IMR-90 (cell line): ENCODE measurements around the gene H3-3A. TPM values are rescaled to one million over a fixed set of nuclear protein-coding genes. Genes with fewer than 3 reads are reported as not detected.
"Not testable (repeated sequence)": the region's sequence is repeated elsewhere in the genome, so short reads cannot be mapped to it uniquely, and the experiment has no call there.

Experiments used
- ATAC-seq: fragments of 200-7000 bp; cut with Tn5 transposase; 2 replicates; pipeline ENCODE4 v1.9.1; 2020; ENCODE audit warnings: low read depth, mild to moderate bottlenecking, moderate library complexity
- BruUV-seq: library from RNA; stranded (reverse); fragments of 400-500 nt; replicated peaks from 2 replicates; lab custom pipeline; 2021; lab: Mats Ljungman, UMichigan
- CTCF ChIA-PET: fragments of 300-600 bp; formaldehyde crosslinking; extraction: SDS; loops from one replicate; lab custom pipeline; 2021; ENCODE audit warnings: antibody characterized with exemption; lab: Yijun Ruan, JAX
- POLR2A ChIA-PET: fragments of 300-600 bp; sonication (Branson Sonifier 250); formaldehyde crosslinking; loops from one replicate; lab custom pipeline; 2022; ENCODE audit warnings: antibody characterized with exemption; ENCODE audit not compliant: unreplicated experiment; lab: Charles Lee
- DNase-seq: peaks from one replicate; pipeline ENCODE4 v3.0.0; 2013
- H2AFZ ChIP-seq: replicated peaks from 2 replicates; pipeline ENCODE3; 2013; ENCODE audit warnings: low read length, mild to moderate bottlenecking; ENCODE audit not compliant: poor library complexity
- H2AK5ac ChIP-seq: 2 replicates; pipeline ENCODE4 v1.6.1; 2013; ENCODE audit warnings: low read depth, low read length, inconsistent platforms
- H2AK9ac ChIP-seq: replicated peaks from 2 replicates; pipeline ENCODE3; 2013; ENCODE audit warnings: mild to moderate bottlenecking, low read depth, low read length, moderate library complexity; ENCODE audit not compliant: poor library complexity
- H2BK120ac ChIP-seq: 2 replicates; pipeline ENCODE4 v1.6.1; 2013; ENCODE audit warnings: low read depth, low read length, inconsistent platforms
- H2BK15ac ChIP-seq: 3 replicates; pipeline ENCODE4 v1.6.1; 2013; ENCODE audit warnings: low read depth, low read length, inconsistent platforms
- H2BK20ac ChIP-seq: 2 replicates; pipeline ENCODE4 v1.6.1; 2013; ENCODE audit warnings: low read depth, mild to moderate bottlenecking, inconsistent platforms, low read length, moderate library complexity
- H2BK5ac ChIP-seq: 2 replicates; pipeline ENCODE4 v1.6.1; 2013; ENCODE audit warnings: mild to moderate bottlenecking, low read depth, low read length, inconsistent platforms; ENCODE audit not compliant: poor library complexity, severe bottlenecking
- H3K14ac ChIP-seq: replicated peaks from 2 replicates; pipeline ENCODE4 v1.6.1; 2013; ENCODE audit warnings: low read depth, low read length, inconsistent platforms
- H3K18ac ChIP-seq: 2 replicates; pipeline ENCODE4 v1.6.1; 2013; ENCODE audit warnings: low read depth, low read length, control low read depth
- H3K23ac ChIP-seq: 2 replicates; pipeline ENCODE4 v1.6.1; 2013; ENCODE audit warnings: low read depth, low read length, inconsistent platforms
- H3K27ac ChIP-seq: 2 replicates; pipeline ENCODE4 v1.5.1; 2013; ENCODE audit warnings: mild to moderate bottlenecking, control low read depth, low read length; ENCODE audit not compliant: insufficient read depth
- H3K27me3 ChIP-seq: 2 replicates; pipeline ENCODE4 v1.6.1; 2013; ENCODE audit warnings: low read length; ENCODE audit not compliant: control insufficient read depth, insufficient read depth
- H3K36me3 ChIP-seq: 2 replicates; pipeline ENCODE4 v1.6.1; 2013; ENCODE audit warnings: low read length, mixed read lengths; ENCODE audit not compliant: control insufficient read depth, insufficient read depth
- H3K4ac ChIP-seq: 2 replicates; pipeline ENCODE4 v1.6.1; 2013; ENCODE audit warnings: low read depth, low read length, inconsistent platforms
- H3K4me1 ChIP-seq: 2 replicates; pipeline ENCODE4 v1.6.1; 2013; ENCODE audit warnings: low read length, mixed read lengths; ENCODE audit not compliant: control insufficient read depth, insufficient read depth
- H3K4me2 ChIP-seq: 2 replicates; pipeline ENCODE4 v1.6.1; 2013; ENCODE audit warnings: low read depth, mild to moderate bottlenecking, control low read depth, low read length, moderate library complexity
- H3K4me3 ChIP-seq: 2 replicates; pipeline ENCODE4 v1.5.1; 2013; ENCODE audit warnings: low read depth, mild to moderate bottlenecking, control low read depth, low read length, moderate library complexity; ENCODE audit not compliant: insufficient read depth
- H3K56ac ChIP-seq: 2 replicates; pipeline ENCODE4 v1.6.1; 2013; ENCODE audit warnings: low read length, inconsistent platforms; ENCODE audit not compliant: insufficient read depth; ENCODE audit errors: extremely low read depth
- H3K79me1 ChIP-seq, 2 experiments: 2 replicates each; pipeline ENCODE4 v1.6.1; 2013; ENCODE audit warnings: low read length in 2 of 2, inconsistent platforms in 1 of 2, low read depth in 1 of 2
- H3K9ac ChIP-seq: 2 replicates; pipeline ENCODE4 v1.6.1; 2013; ENCODE audit warnings: low read depth, low read length, control low read depth
- H3K9me1 ChIP-seq: 2 replicates; pipeline ENCODE4 v1.6.1; 2013; ENCODE audit warnings: low read length, inconsistent platforms; ENCODE audit not compliant: insufficient read depth
- H3K9me3 ChIP-seq: 2 replicates; pipeline ENCODE4 v1.6.1; 2013; ENCODE audit warnings: low read length; ENCODE audit not compliant: control insufficient read depth, insufficient read depth
- H4K20me1 ChIP-seq: 2 replicates; pipeline ENCODE4 v1.6.1; 2013; ENCODE audit warnings: low read length, inconsistent platforms; ENCODE audit not compliant: insufficient read depth
- H4K5ac ChIP-seq: 2 replicates; pipeline ENCODE4 v1.6.1; 2013; ENCODE audit warnings: mild to moderate bottlenecking, low read depth, low read length, control low read depth
- H4K8ac ChIP-seq, 2 experiments: 2 replicates each; pipeline ENCODE4 v1.6.1; 2013; ENCODE audit warnings: low read depth in 2 of 2, low read length in 2 of 2, control low read depth in 1 of 2, inconsistent platforms in 1 of 2
- H4K91ac ChIP-seq: 2 replicates; pipeline ENCODE4 v1.6.1; 2013; ENCODE audit warnings: low read depth, low read length, inconsistent platforms; ENCODE audit not compliant: insufficient read depth
- WGBS, 2 experiments: methylation state at CpG; one replicate each; pipeline versions ENCODE4 v1.1.5 to v1.1.7; 2013; ENCODE audit warnings: missing lambda C conversion rate in 2 of 2; ENCODE audit not compliant: insufficient read length in 1 of 2; ENCODE audit errors: extremely low coverage in 2 of 2; 5-methylcytosine and 5-hydroxymethylcytosine counted together
- dilution Hi-C: fragments of 300-500 bp; cut with HindIII; formaldehyde crosslinking; loops from one replicate; pipeline ENCODE4 v1.14.3; 2018; ENCODE audit warnings: low sequenced_read_pairs; ENCODE audit not compliant: unreplicated experiment
- in situ Hi-C: fragments of 300-500 bp; cut with MboI; formaldehyde crosslinking; loops from 3 replicates; pipeline ENCODE4 v1.14.3; 2019; ENCODE audit warnings: low sequenced_read_pairs, inconsistent platforms, mixed read lengths
- intact Hi-C: fragments of 100-400 bp; cut with micrococcal nuclease; formaldehyde crosslinking; loops from 2 replicates; pipeline ENCODE4 v1.10.0; 2022
- polyA plus RNA-seq, 3 experiments: library from polyadenylated mRNA; depleted of rRNA; stranded (reverse); fragments of >200 nt; gene quantifications; 2 replicates each; pipeline ENCODE4 v1.2.3, GENCODE V29; 2012; ENCODE audit warnings: low replicate concordance in 1 of 3
- total RNA-seq: library from RNA; depleted of rRNA; stranded (reverse); fragments of >200 nt; gene quantifications from 2 replicates; pipeline ENCODE4 v1.2.3, GENCODE V29; 2012

H3-3A gene
- total and polyA plus RNA-seq, 2 of the 4 experiments (the other 2 are of a cell fraction) = 188 to 256 TPM

DNA sequence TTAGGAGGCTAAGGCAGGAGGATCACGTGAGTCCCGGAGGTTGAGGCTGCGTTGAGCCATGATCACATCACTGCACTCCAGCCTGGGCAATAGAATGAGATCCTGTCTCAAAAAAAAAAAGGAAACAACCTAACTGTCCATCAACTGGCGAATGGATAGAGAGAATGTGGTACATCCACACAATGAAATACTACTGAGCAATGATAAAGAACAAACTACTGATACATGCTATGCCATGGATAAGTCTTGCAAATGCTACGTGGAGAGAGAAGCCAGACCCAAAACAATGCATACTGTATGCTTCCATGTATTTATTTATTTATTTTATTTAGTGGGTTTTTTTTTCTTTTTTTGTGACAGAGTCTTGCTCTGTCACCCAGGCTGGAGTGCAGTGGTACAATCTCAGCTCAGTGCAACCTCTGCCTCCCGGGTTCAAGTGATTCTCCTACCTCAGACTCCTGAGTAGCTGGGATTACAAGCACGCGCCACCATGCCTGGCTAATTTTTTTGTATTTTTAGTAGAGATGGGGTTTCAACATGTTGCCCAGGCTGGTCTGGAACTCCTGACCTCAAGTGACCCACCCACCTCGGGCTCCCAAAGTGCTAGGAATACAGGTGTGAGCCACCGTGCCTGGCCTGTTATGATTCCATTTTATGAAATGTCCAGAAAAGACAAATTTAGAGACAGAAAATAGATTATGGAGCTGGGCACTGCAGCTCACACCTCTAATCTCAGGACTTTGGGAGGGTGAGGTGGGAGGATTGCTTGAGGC lies 29.7 kb downstream of the H3-3A start:
- H3K4me2 ChIP-seq, BruUV-seq, H3K79me1 ChIP-seq, H4K5ac ChIP-seq, H3K56ac ChIP-seq, in situ Hi-C loops, H2BK5ac ChIP-seq, H2BK15ac ChIP-seq, H3K9me1 ChIP-seq, H2AFZ ChIP-seq, H4K91ac ChIP-seq, H3K23ac ChIP-seq, H4K20me1 ChIP-seq, H2AK9ac ChIP-seq, POLR2A ChIA-PET, H3K4me1 ChIP-seq, DNase-seq, H3K18ac ChIP-seq, H3K27me3 ChIP-seq, H2AK5ac ChIP-seq, H2BK120ac ChIP-seq, H3K9ac ChIP-seq, ATAC-seq, H2BK20ac ChIP-seq, dilution Hi-C loops, CTCF ChIA-PET, H4K8ac ChIP-seq, H3K9me3 ChIP-seq, H3K14ac ChIP-seq, H3K4me3 ChIP-seq, H3K36me3 ChIP-seq, H3K27ac ChIP-seq, H3K4ac ChIP-seq: not testable (repeated sequence)
- intact Hi-C loops = loop anchor here (1.0 kb wide), 1 partner anchor 29 kb away; no protein-coding TSS in a partner anchor
- 75% methylated on average over 2 of the region's 10 CpGs; no CpG with 5 or more reads in 1 of the 2 experiments for WGBS, 2 experiments
